ENCODE results near the gene BLOC1S5.

The BLOC1S5 gene

GRCh38 chr6:8063761-8064637 lies at the start of gene BLOC1S5:
Gene BLOC1S5 (minus strand): TSS chr6:8064389. CDS start chr6:8064376, 13 bp downstream.
- peak; percentile 97 for DNase-seq

- DNase-seq: peak; percentile 48
These were observed 49.0 kb upstream of the BLOC1S5 start for GRCh38 chr6:8113131-8113654.

- DNase-seq: no peak
These were observed 46.5 kb upstream of the BLOC1S5 start for GRCh38 chr6:8110725-8111124.

- DNase-seq: no peak
These were observed 46.0 kb upstream of the BLOC1S5 start for GRCh38 chr6:8110117-8110721.

- DNase-seq: no peak
These were observed 44.8 kb upstream of the BLOC1S5 start for GRCh38 chr6:8108759-8109539.

- DNase-seq: peak; percentile 94
These were observed 44.0 kb upstream of the BLOC1S5 start for GRCh38 chr6:8108031-8108660.

- DNase-seq: no peak
These were observed 41.6 kb upstream of the BLOC1S5 start for GRCh38 chr6:8105791-8106190.

- no peak for DNase-seq
These were observed 39.5 kb upstream of the BLOC1S5 start for GRCh38 chr6:8103726-8104125.

- DNase-seq: peak; percentile 93
These were observed 38.2 kb upstream of the BLOC1S5 start, which contains the start of gene EEF1E1 for GRCh38 chr6:8102122-8102958. Gene EEF1E1 (minus strand): TSS chr6:8102548. CDS start chr6:8102521, 27 bp downstream.

GRCh38 chr6:8100159-8100854 lies 36.1 kb upstream of the BLOC1S5 start:
- DNase-seq: no peak

- no peak for DNase-seq
These were observed 26.5 kb upstream of the BLOC1S5 start for GRCh38 chr6:8090650-8091049.

GRCh38 chr6:8088886-8089285 lies 24.7 kb upstream of the BLOC1S5 start:
- no peak for DNase-seq

GRCh38 chr6:8087870-8088754 lies 23.9 kb upstream of the BLOC1S5 start:
- no peak for DNase-seq

- DNase-seq: no peak
These were observed 22.6 kb upstream of the BLOC1S5 start for GRCh38 chr6:8086755-8087306.

GRCh38 chr6:8085053-8085511 lies 20.9 kb upstream of the BLOC1S5 start:
- DNase-seq: peak; percentile 94

GRCh38 chr6:8084586-8084985 lies 20.4 kb upstream of the BLOC1S5 start:
- peak; percentile 68 for DNase-seq

- peak; percentile 89 for DNase-seq
These were observed 19.0 kb upstream of the BLOC1S5 start for GRCh38 chr6:8082954-8083858.

GRCh38 chr6:8082572-8082953 lies 18.4 kb upstream of the BLOC1S5 start:
- DNase-seq: no peak

Data from fibroblast of skin of right biceps (primary cell).